IMR-90 (cell line): ENCODE data around the gene KRTAP5-9. TPM values are rescaled to one million over a fixed set of nuclear protein-coding genes. Genes with fewer than 3 reads are reported as not detected.
"Not testable (repeated sequence)": the region's sequence is repeated elsewhere in the genome, so short reads cannot be mapped to it uniquely, and the experiment has no call there.

Experiments used
- ATAC-seq: fragments of 200-7000 bp; cut with Tn5 transposase; 2 replicates; pipeline ENCODE4 v1.9.1; 2020; ENCODE audit warnings: low read depth, mild to moderate bottlenecking, moderate library complexity
- BruUV-seq: library from RNA; stranded (reverse); fragments of 400-500 nt; replicated peaks from 2 replicates; lab custom pipeline; 2021; lab: Mats Ljungman, UMichigan
- CTCF ChIA-PET: fragments of 300-600 bp; formaldehyde crosslinking; extraction: SDS; loops from one replicate; lab custom pipeline; 2021; ENCODE audit warnings: antibody characterized with exemption; lab: Yijun Ruan, JAX
- POLR2A ChIA-PET: fragments of 300-600 bp; sonication (Branson Sonifier 250); formaldehyde crosslinking; loops from one replicate; lab custom pipeline; 2022; ENCODE audit warnings: antibody characterized with exemption; ENCODE audit not compliant: unreplicated experiment; lab: Charles Lee
- DNase-seq: peaks from one replicate; pipeline ENCODE4 v3.0.0; 2013
- H2AFZ ChIP-seq: replicated peaks from 2 replicates; pipeline ENCODE3; 2013; ENCODE audit warnings: low read length, mild to moderate bottlenecking; ENCODE audit not compliant: poor library complexity
- H2AK5ac ChIP-seq: 2 replicates; pipeline ENCODE4 v1.6.1; 2013; ENCODE audit warnings: low read depth, low read length, inconsistent platforms
- H2AK9ac ChIP-seq: replicated peaks from 2 replicates; pipeline ENCODE3; 2013; ENCODE audit warnings: mild to moderate bottlenecking, low read depth, low read length, moderate library complexity; ENCODE audit not compliant: poor library complexity
- H2BK120ac ChIP-seq: 2 replicates; pipeline ENCODE4 v1.6.1; 2013; ENCODE audit warnings: low read depth, low read length, inconsistent platforms
- H2BK15ac ChIP-seq: 3 replicates; pipeline ENCODE4 v1.6.1; 2013; ENCODE audit warnings: low read depth, low read length, inconsistent platforms
- H2BK20ac ChIP-seq: 2 replicates; pipeline ENCODE4 v1.6.1; 2013; ENCODE audit warnings: low read depth, mild to moderate bottlenecking, inconsistent platforms, low read length, moderate library complexity
- H2BK5ac ChIP-seq: 2 replicates; pipeline ENCODE4 v1.6.1; 2013; ENCODE audit warnings: mild to moderate bottlenecking, low read depth, low read length, inconsistent platforms; ENCODE audit not compliant: poor library complexity, severe bottlenecking
- H3K14ac ChIP-seq: replicated peaks from 2 replicates; pipeline ENCODE4 v1.6.1; 2013; ENCODE audit warnings: low read depth, low read length, inconsistent platforms
- H3K18ac ChIP-seq: 2 replicates; pipeline ENCODE4 v1.6.1; 2013; ENCODE audit warnings: low read depth, low read length, control low read depth
- H3K23ac ChIP-seq: 2 replicates; pipeline ENCODE4 v1.6.1; 2013; ENCODE audit warnings: low read depth, low read length, inconsistent platforms
- H3K27ac ChIP-seq: 2 replicates; pipeline ENCODE4 v1.5.1; 2013; ENCODE audit warnings: mild to moderate bottlenecking, control low read depth, low read length; ENCODE audit not compliant: insufficient read depth
- H3K27me3 ChIP-seq: 2 replicates; pipeline ENCODE4 v1.6.1; 2013; ENCODE audit warnings: low read length; ENCODE audit not compliant: control insufficient read depth, insufficient read depth
- H3K36me3 ChIP-seq: 2 replicates; pipeline ENCODE4 v1.6.1; 2013; ENCODE audit warnings: low read length, mixed read lengths; ENCODE audit not compliant: control insufficient read depth, insufficient read depth
- H3K4ac ChIP-seq: 2 replicates; pipeline ENCODE4 v1.6.1; 2013; ENCODE audit warnings: low read depth, low read length, inconsistent platforms
- H3K4me1 ChIP-seq: 2 replicates; pipeline ENCODE4 v1.6.1; 2013; ENCODE audit warnings: low read length, mixed read lengths; ENCODE audit not compliant: control insufficient read depth, insufficient read depth
- H3K4me2 ChIP-seq: 2 replicates; pipeline ENCODE4 v1.6.1; 2013; ENCODE audit warnings: low read depth, mild to moderate bottlenecking, control low read depth, low read length, moderate library complexity
- H3K4me3 ChIP-seq: 2 replicates; pipeline ENCODE4 v1.5.1; 2013; ENCODE audit warnings: low read depth, mild to moderate bottlenecking, control low read depth, low read length, moderate library complexity; ENCODE audit not compliant: insufficient read depth
- H3K56ac ChIP-seq: 2 replicates; pipeline ENCODE4 v1.6.1; 2013; ENCODE audit warnings: low read length, inconsistent platforms; ENCODE audit not compliant: insufficient read depth; ENCODE audit errors: extremely low read depth
- H3K79me1 ChIP-seq, 2 experiments: 2 replicates each; pipeline ENCODE4 v1.6.1; 2013; ENCODE audit warnings: low read length in 2 of 2, inconsistent platforms in 1 of 2, low read depth in 1 of 2
- H3K9ac ChIP-seq: 2 replicates; pipeline ENCODE4 v1.6.1; 2013; ENCODE audit warnings: low read depth, low read length, control low read depth
- H3K9me1 ChIP-seq: 2 replicates; pipeline ENCODE4 v1.6.1; 2013; ENCODE audit warnings: low read length, inconsistent platforms; ENCODE audit not compliant: insufficient read depth
- H3K9me3 ChIP-seq: 2 replicates; pipeline ENCODE4 v1.6.1; 2013; ENCODE audit warnings: low read length; ENCODE audit not compliant: control insufficient read depth, insufficient read depth
- H4K20me1 ChIP-seq: 2 replicates; pipeline ENCODE4 v1.6.1; 2013; ENCODE audit warnings: low read length, inconsistent platforms; ENCODE audit not compliant: insufficient read depth
- H4K5ac ChIP-seq: 2 replicates; pipeline ENCODE4 v1.6.1; 2013; ENCODE audit warnings: mild to moderate bottlenecking, low read depth, low read length, control low read depth
- H4K8ac ChIP-seq, 2 experiments: 2 replicates each; pipeline ENCODE4 v1.6.1; 2013; ENCODE audit warnings: low read depth in 2 of 2, low read length in 2 of 2, control low read depth in 1 of 2, inconsistent platforms in 1 of 2
- H4K91ac ChIP-seq: 2 replicates; pipeline ENCODE4 v1.6.1; 2013; ENCODE audit warnings: low read depth, low read length, inconsistent platforms; ENCODE audit not compliant: insufficient read depth
- FOS ChIP-seq: fragments of 150-350 bp; IDR thresholded peaks from 2 replicates; pipeline ENCODE4 v1.6.1; 2016; ENCODE audit warnings: low read depth, low read length
- MAFK ChIP-seq: IDR thresholded peaks from 2 replicates; pipeline ENCODE4 v1.6.1; 2012; ENCODE audit warnings: low read depth, low read length, improper control_type of control experiment
- RCOR1 ChIP-seq: IDR thresholded peaks from 2 replicates; pipeline ENCODE4 v1.6.1; 2012; ENCODE audit warnings: mild to moderate bottlenecking, low read length, improper control_type of control experiment; ENCODE audit not compliant: insufficient replicate concordance
- SMC3 ChIP-seq: fragments of 150-350 bp; IDR thresholded peaks from 2 replicates; pipeline ENCODE4 v1.6.1; 2016; ENCODE audit warnings: low read depth, mild to moderate bottlenecking, antibody characterized with exemption, low read length, moderate library complexity
- WGBS, 2 experiments: methylation state at CpG; one replicate each; pipeline versions ENCODE4 v1.1.5 to v1.1.7; 2013; ENCODE audit warnings: missing lambda C conversion rate in 2 of 2; ENCODE audit not compliant: insufficient read length in 1 of 2; ENCODE audit errors: extremely low coverage in 2 of 2; 5-methylcytosine and 5-hydroxymethylcytosine counted together
- dilution Hi-C: fragments of 300-500 bp; cut with HindIII; formaldehyde crosslinking; loops from one replicate; pipeline ENCODE4 v1.14.3; 2018; ENCODE audit warnings: low sequenced_read_pairs; ENCODE audit not compliant: unreplicated experiment
- in situ Hi-C: fragments of 300-500 bp; cut with MboI; formaldehyde crosslinking; loops from 3 replicates; pipeline ENCODE4 v1.14.3; 2019; ENCODE audit warnings: low sequenced_read_pairs, inconsistent platforms, mixed read lengths
- intact Hi-C: fragments of 100-400 bp; cut with micrococcal nuclease; formaldehyde crosslinking; loops from 2 replicates; pipeline ENCODE4 v1.10.0; 2022
- polyA plus RNA-seq, 3 experiments: library from polyadenylated mRNA; depleted of rRNA; stranded (reverse); fragments of >200 nt; gene quantifications; 2 replicates each; pipeline ENCODE4 v1.2.3, GENCODE V29; 2012; ENCODE audit warnings: low replicate concordance in 1 of 3
- total RNA-seq: library from RNA; depleted of rRNA; stranded (reverse); fragments of >200 nt; gene quantifications from 2 replicates; pipeline ENCODE4 v1.2.3, GENCODE V29; 2012
- TF ChIP-seq, protein P1 (sequence below): conservative IDR thresholded peaks from 2 replicates; pipeline ENCODE4 v1.5.1; 2012; ENCODE audit warnings: mild to moderate bottlenecking, low read depth, low read length, improper control_type of control experiment

KRTAP5-9 gene
- total and polyA plus RNA-seq, 2 of the 4 experiments (the other 2 are of a cell fraction): 0.09 TPM; not detected in 1

DNA sequence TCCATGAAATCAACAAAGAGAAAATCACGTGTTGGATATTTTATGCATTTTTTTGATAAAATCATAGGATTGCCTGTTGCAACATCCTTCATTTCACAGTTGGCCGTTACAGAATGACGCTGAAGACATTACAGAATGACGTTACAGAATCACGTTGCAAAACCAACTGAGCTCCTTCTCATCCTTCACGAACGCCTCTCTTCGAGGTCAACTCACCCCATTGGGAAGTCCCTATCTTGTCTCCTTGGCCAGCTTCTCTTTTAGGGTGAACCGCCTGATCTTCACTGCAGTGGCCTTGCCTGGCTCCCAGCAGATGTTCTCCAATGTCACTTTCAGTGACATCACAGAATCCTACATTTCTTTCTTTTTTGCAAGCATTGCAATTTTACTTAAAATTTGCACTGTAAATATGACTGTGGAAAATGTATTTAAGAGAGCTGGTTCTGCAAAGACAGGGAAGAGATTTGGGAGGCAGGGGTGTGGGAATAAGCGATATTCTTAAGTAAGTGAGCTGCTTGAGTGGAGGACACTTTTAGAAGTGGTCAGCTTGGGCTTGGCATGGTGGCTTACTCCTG is 16.1 kb upstream of the KRTAP5-9 start:
- dilution Hi-C loops (no loop called here), in situ Hi-C loops (no loop called here), intact Hi-C loops (no loop called here)
- Histone ChIP-seq H2AK9ac (no peak overlapping the region), H2AFZ (no peak overlapping the region), H3K27me3 (no peaks in the 10 kb centered on the region), H4K91ac (no peak overlapping the region), H2BK5ac (no peak overlapping the region), H3K4me1 (no peaks in the 10 kb centered on the region), H2BK120ac (no peak overlapping the region), H3K79me1 (no peaks in the 10 kb centered on the region), H3K4me3 (no peak overlapping the region), H3K14ac (no peak overlapping the region), H3K9ac (no peak overlapping the region), H2BK20ac (no peak overlapping the region), H4K5ac (no peak overlapping the region), H4K8ac (no peak overlapping the region), H3K4ac (no peak overlapping the region), H3K4me2 (no peak overlapping the region), H4K20me1 (no peaks in the 10 kb centered on the region), H3K56ac (no peak overlapping the region), H3K36me3 (no peaks in the 10 kb centered on the region), H2AK5ac (no peak overlapping the region), H3K23ac (no peak overlapping the region), H3K9me3 (no peaks in the 10 kb centered on the region), H3K18ac (no peak overlapping the region), H3K9me1 (no peaks in the 10 kb centered on the region), H2BK15ac (no peak overlapping the region), H3K27ac (no peak overlapping the region)
- ChIA-PET POLR2A (no interaction called here), CTCF (no interaction called here)
- WGBS, 2 experiments: 69% methylated on average over 7 of the region's 10 CpGs; no CpG with 5 or more reads in 1 of the 2 experiments
- no TSS peak for BruUV-seq
- ATAC-seq: no peak
- TF ChIP-seq RCOR1 (no peak), SMC3 (no peak), MAFK (peak; percentile 75), FOS (no peak)
- TF ChIP-seq, protein P1, sequence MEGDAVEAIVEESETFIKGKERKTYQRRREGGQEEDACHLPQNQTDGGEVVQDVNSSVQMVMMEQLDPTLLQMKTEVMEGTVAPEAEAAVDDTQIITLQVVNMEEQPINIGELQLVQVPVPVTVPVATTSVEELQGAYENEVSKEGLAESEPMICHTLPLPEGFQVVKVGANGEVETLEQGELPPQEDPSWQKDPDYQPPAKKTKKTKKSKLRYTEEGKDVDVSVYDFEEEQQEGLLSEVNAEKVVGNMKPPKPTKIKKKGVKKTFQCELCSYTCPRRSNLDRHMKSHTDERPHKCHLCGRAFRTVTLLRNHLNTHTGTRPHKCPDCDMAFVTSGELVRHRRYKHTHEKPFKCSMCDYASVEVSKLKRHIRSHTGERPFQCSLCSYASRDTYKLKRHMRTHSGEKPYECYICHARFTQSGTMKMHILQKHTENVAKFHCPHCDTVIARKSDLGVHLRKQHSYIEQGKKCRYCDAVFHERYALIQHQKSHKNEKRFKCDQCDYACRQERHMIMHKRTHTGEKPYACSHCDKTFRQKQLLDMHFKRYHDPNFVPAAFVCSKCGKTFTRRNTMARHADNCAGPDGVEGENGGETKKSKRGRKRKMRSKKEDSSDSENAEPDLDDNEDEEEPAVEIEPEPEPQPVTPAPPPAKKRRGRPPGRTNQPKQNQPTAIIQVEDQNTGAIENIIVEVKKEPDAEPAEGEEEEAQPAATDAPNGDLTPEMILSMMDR: no peak
- DNase-seq: no peak

DNA sequence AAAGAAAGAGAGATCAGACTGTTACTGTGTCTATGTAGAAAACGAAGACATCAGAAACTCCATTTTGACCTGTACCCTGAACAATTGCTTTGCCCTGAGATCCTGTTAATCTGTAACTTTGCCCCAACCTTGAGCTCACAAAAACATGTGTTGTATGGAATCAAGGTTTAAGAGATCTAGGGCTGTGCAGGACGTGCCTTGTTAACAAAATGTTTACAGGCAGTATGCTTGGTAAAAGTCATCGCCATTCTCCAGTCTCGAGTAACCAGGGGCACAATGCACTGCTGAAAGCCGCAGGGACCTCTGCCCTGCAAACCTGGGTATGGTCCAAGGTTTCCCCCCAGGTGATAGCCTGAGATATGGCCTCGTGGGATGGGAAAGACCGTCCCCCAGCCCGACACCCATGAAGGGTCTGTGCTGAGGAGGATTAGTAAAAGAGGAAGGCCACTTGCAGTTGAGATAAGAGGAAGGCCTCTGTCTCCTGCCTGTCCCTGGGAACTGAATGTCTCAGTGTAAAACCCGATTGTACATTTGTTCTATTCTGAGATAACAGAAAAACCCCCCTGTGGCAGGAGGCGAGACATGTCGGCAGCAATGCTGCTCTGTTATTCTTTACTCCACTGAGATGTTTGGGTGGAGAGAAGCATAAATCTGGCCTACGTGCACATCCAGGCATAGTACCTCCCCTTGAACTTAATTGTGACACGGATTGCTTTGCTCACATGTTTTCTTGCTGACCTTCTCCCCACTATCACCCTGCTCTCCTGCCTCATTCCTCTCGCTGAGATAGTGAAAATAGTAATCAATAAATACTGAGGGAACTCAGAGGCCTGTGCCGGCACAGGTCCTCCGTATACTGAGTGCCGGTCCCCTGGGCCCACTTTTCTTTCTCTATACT is 13.3 kb upstream of the KRTAP5-9 start:
- POLR2A ChIA-PET, intact Hi-C loops, H3K4me3 ChIP-seq, H4K5ac ChIP-seq, DNase-seq, H2BK120ac ChIP-seq, H2AK9ac ChIP-seq, H2AFZ ChIP-seq, in situ Hi-C loops, H3K79me1 ChIP-seq, H3K9ac ChIP-seq, H3K27ac ChIP-seq, H4K8ac ChIP-seq, CTCF ChIA-PET, H2AK5ac ChIP-seq, H3K27me3 ChIP-seq, H3K4me2 ChIP-seq, H2BK15ac ChIP-seq, H4K91ac ChIP-seq, H3K4me1 ChIP-seq, H3K9me1 ChIP-seq, H3K4ac ChIP-seq, BruUV-seq, H3K36me3 ChIP-seq, H2BK20ac ChIP-seq, H3K14ac ChIP-seq, dilution Hi-C loops, H3K18ac ChIP-seq, H4K20me1 ChIP-seq, H3K56ac ChIP-seq, H3K9me3 ChIP-seq, H3K23ac ChIP-seq, H2BK5ac ChIP-seq, ATAC-seq: not testable (repeated sequence)
- 60% methylated on average over 1 of the region's 17 CpGs; no CpG with 5 or more reads in 1 of the 2 experiments for WGBS, 2 experiments
